Ishikawa (cell line): ENCODE results near the gene LARGE2.
A peak's percentile ranks its signal among the peaks of the same experiment; 100 is the strongest.

Experiments used
- CEBPB ChIP-seq: IDR thresholded peaks from 2 replicates; pipeline ENCODE4 v1.6.1; 2012
- CREB1 ChIP-seq: IDR thresholded peaks from 2 replicates; pipeline ENCODE4 v1.6.1; 2012; ENCODE audit warnings: low read depth
- EGR1 ChIP-seq: IDR thresholded peaks from 2 replicates; pipeline ENCODE4 v1.6.1; 2012
- EP300 ChIP-seq: IDR thresholded peaks from 2 replicates; pipeline ENCODE4 v1.6.1; 2012; ENCODE audit warnings: borderline replicate concordance
- FOXM1 ChIP-seq: IDR thresholded peaks from 2 replicates; pipeline ENCODE4 v1.6.1; 2012; ENCODE audit warnings: low read depth, borderline replicate concordance
- MAX ChIP-seq: IDR thresholded peaks from 2 replicates; pipeline ENCODE4 v1.6.1; 2012
- NFIC ChIP-seq: IDR thresholded peaks from 2 replicates; pipeline ENCODE4 v1.6.1; 2012
- RAD21 ChIP-seq: IDR thresholded peaks from 2 replicates; pipeline ENCODE4 v1.6.1; 2012; ENCODE audit warnings: low read depth
- REST ChIP-seq: IDR thresholded peaks from 2 replicates; pipeline ENCODE4 v1.6.1; 2012; ENCODE audit warnings: low read depth, mild to moderate bottlenecking
- TAF1 ChIP-seq: IDR thresholded peaks from 2 replicates; pipeline ENCODE4 v1.6.1; 2012; ENCODE audit warnings: low read depth, mild to moderate bottlenecking
- TCF12 ChIP-seq: IDR thresholded peaks from 2 replicates; pipeline ENCODE4 v1.6.1; 2012; ENCODE audit warnings: low read depth
- TEAD4 ChIP-seq: IDR thresholded peaks from 2 replicates; pipeline ENCODE4 v1.6.1; 2012
- YY1 ChIP-seq: IDR thresholded peaks from 2 replicates; pipeline ENCODE4 v1.6.1; 2012; ENCODE audit warnings: low read depth
- ZBTB7A ChIP-seq: IDR thresholded peaks from 2 replicates; pipeline ENCODE4 v1.6.1; 2012; ENCODE audit warnings: low read depth
- TF ChIP-seq, protein P1 (sequence below): IDR thresholded peaks from 2 replicates; pipeline ENCODE4 v1.6.1; 2012

LARGE2 gene

DNA sequence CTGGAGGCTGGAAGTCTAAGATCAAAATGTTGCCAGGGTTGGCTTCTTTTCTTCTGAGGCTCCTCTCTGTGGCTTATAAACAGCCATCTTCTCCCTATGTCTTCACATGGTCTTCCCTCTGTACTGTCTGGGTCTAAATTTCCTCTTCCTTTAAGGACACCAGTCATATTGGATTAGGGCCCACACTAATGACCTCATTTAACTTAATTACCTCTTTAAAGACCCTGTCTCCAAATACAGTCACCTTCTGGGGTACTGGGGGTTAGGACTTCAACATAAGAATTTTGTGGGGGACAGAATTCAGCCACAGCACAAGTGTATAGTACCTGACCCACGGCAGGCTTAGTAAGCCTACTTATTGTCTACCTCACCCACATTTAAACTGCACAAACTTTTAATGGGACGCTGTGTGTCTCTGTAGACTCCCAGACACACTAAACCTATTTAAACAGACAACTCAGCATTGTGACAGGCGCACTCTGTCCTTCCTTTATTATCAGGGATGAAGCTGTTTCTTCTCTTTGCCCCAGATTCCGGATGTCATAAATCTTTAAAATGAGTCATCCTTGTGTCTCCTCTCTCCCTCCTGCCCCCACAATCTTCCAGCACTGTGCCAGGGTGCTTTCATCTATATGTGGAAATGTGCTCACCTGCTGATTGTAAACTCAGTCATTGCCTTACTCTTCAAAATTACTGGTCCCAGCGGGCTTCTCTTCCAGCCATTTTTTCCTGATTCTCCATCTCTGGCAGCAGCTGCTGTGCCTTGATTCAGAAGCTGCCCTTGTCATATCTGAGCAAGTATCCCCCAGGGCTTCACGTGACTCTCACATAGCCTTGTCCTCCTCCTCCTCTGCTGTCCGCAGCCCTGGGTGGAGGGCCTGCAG lies 42.4 kb upstream of the LARGE2 start:
- TF ChIP-seq CREB1 (no peak), CEBPB (no peak), REST (no peak), EGR1 (no peak), YY1 (no peak), RAD21 (no peak), ZBTB7A (no peak), FOXM1 (no peak), TCF12 (no peak), EP300 (no peak), MAX (no peak), TEAD4 (no peak), NFIC (no peak), TAF1 (no peak)
- TF ChIP-seq, protein P1, sequence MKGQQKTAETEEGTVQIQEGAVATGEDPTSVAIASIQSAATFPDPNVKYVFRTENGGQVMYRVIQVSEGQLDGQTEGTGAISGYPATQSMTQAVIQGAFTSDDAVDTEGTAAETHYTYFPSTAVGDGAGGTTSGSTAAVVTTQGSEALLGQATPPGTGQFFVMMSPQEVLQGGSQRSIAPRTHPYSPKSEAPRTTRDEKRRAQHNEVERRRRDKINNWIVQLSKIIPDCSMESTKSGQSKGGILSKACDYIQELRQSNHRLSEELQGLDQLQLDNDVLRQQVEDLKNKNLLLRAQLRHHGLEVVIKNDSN = no peak

DNA sequence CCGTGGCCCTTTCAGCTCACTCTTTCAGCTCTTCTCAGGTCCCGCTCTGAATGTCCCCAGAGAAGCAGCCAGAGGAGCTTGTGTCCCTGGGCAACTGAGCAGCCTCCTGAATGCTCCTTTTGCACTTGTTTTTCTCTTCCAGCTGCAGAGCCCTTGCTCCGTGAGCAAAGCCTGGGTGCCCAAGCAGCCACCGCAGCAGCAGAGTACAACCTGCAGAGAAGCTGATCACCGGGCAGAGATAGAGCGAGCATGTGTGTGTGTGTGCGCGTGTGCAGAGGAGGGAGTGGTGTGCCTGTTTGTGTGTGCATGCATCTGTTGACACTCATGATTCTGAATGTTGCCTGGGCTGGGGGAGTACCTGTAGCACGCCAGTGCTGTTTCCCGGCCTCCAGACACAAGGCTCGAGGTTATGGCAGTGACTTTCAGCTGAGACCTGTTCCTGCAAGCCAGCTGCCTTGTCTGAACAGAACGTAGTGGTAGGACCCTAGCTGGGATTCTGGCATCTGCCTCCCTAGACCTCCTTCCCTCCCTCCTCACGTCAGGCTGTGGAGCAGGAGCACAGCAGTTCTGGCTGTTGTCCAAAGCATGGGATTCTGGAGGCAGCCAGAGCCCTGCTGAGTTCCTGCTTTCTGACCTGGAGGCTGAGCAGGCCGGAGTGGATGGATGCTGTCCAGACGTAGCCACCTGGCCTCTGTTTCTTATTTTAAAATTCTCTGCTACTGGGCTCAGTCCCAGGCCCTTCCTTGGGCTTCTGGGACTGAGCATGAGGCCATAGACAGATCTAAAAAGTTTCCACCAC lies 41.5 kb upstream of the LARGE2 start:
- TF ChIP-seq TAF1 (no peak), EGR1 (no peak), NFIC (0 out of 2 replicates have a peak, but pooled peaks have one; percentile 21), ZBTB7A (no peak), TEAD4 (no peak), EP300 (no peak)

DNA sequence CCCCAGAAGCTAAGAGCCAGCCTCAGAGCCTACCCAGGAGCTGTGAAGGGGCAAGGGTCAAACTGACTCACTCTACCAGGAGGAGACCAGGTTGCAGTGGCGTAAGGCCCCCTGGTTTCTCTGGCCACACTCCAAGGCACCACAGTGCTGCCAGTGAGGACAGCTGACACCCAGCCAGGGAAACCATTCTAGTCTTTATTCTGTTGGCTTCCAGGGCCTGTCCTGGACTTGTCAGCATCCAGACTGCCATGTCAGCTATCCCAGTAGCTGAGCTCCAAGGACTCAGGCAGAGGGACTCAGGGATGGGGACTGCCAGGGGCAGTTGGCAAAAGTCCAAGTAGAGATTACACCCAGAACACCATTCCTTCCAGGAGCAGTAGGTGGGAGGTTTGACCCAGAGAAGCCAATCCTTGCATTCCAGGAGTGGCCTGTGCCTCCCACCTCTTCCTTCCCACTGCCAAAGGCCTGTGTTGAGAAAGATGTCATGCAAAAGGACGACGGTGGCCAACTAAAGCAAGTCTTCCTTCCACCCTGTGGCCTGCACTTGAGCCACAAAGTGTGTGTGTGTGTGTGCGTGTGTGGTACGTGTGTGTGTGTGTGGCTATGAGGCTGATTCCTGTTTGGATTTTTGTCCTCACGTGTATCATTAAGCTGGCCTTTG lies 40.6 kb upstream of the LARGE2 start:
- TF ChIP-seq TEAD4 (no peak), RAD21 (no peak), EP300 (no peak), ZBTB7A (no peak), REST (no peak), EGR1 (no peak), CREB1 (no peak), YY1 (no peak), FOXM1 (no peak), TAF1 (no peak)

DNA sequence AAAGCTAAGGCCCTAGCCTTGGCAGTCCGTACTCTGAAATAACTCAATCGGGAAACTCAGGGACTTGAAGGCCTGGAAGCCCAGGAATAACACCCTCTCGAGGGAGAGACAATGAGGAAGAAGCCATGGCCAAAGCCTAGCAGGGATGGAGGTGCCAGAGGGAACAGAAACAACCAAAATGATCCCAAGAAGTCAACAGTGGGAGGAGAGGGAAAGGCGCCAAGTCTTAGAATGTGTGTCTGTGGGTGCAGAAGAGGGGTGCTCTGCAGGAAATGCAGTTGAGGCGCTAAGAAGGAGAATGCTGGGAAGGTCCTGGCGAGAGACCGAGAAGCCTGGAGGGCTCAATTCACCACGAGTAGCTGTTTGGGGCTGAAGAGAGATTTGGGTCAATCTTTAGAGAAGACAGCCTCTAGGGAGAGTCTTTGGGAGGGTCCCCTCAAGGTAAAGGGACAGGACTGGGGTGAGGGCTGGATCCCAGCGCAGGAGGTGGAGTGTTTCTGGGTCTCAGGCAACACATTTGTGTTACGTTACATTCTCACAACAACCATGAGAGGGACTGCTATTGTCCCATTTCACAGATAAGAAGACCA lies 37.8 kb upstream of the LARGE2 start:
- TF ChIP-seq CREB1 (no peak), FOXM1 (no peak), EGR1 (no peak), NFIC (no peak), RAD21 (no peak), TCF12 (no peak), YY1 (no peak)

GRCh38 chr11:45885274-45885920 lies 37.1 kb upstream of the LARGE2 start, which contains the start of gene MAPK8IP1:
TSS of gene MAPK8IP1 (plus strand) at chr11:45885651. CDS start at chr11:45885821, 170 bp downstream.
- 0 out of 2 replicates have a peak, but pooled peaks have one; percentile 20 for TF ChIP-seq EGR1
- TF ChIP-seq REST = peak; percentile 83
- TF ChIP-seq YY1 = peak; percentile 44; the same call in 1 of the 2 replicates
- TF ChIP-seq TCF12 = no peak
